Fibroblast of skin of right biceps (primary cell): ENCODE measurements around the gene ARFGAP3.

ENCODE experiments used
- DNase-seq: peaks from one replicate; pipeline ENCODE4 v3.0.0-alpha.2; 2013

Gene ARFGAP3

DNA sequence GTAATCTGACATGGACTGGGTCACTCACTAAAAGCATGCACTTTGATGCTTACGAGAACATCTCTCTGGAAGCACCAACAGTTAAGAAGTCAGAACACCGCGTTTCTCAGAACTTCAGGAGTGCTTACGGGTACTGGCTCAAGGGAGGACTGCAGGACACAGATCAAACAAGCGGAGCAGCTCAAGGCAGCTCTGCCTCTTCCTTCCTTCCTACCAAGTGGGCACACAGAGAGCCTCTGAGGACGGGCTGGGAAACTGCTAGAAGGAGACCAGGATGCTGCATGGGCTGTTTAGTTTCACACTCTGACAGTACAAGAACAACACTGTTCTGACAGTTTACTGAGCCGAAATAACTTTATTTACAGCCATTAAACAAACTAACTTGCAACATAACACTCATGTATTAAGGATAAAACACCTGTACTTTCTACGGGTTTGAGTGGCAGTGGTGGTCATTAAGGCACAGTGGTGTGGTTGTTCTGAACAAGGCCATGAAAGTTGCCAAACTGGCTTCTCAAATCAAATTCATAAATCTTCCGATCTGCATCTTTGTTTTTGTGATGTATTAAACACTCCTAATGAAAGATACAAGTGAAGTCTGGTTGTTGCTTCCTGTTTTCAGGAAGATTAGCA is 37.5 kb downstream of the ARFGAP3 start:
- no peak for DNase-seq

- DNase-seq = no peak
These were observed 39.5 kb downstream of the ARFGAP3 start for GRCh38 chr22:42817556-42817955.

- DNase-seq = no peak
These were observed 40.7 kb downstream of the ARFGAP3 start for GRCh38 chr22:42816336-42816735.

DNA sequence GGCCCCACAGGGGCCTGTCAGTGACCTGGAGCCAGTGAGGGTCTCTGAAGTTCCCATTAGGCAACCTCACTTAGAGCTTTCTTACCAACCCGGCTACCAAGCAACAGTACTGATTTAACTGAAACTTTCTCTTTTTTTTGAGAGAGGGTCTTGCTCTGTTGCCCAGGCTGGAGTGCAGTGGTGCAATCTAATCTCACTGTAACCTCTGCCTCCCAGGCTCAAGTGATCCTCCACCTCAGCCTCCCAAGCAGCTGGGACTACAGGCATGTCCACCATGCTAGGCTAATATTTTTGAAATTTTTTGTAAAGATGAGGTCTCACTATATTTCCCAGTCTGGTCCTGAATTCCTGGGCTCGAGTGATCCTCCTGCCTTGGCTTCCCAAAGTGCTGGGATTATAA is 42.5 kb downstream of the ARFGAP3 start:
- no peak for DNase-seq

- no peak for DNase-seq
These were observed 42.9 kb downstream of the ARFGAP3 start for GRCh38 chr22:42814215-42814614.

GRCh38 chr22:42813501-42813900 is 43.6 kb downstream of the ARFGAP3 start:
- DNase-seq = no peak

DNA sequence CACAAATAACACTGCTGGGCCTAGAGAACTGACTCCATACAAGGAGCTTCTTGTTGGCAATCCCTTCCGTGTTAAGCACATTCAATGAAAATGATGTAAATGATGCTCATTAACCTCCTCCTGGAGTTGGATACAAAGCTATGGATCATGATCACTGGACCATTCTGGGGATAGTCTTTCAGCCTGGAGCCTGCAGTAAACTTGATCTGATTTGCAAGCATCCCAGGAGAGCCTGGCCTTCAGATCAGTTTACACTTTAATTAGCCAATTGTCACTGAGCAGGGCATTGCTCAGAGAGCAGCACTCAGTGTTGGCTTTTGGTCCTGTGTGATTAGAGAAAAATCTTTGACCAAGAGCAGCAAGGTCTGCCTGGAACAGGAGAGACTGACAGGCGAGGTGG is 45.6 kb downstream of the ARFGAP3 start:
- DNase-seq = no peak

- DNase-seq = no peak
These were observed 48.6 kb downstream of the ARFGAP3 start for GRCh38 chr22:42808521-42808920.

- no peak for DNase-seq
These were observed 49.9 kb downstream of the ARFGAP3 start for GRCh38 chr22:42807185-42807584.

DNA sequence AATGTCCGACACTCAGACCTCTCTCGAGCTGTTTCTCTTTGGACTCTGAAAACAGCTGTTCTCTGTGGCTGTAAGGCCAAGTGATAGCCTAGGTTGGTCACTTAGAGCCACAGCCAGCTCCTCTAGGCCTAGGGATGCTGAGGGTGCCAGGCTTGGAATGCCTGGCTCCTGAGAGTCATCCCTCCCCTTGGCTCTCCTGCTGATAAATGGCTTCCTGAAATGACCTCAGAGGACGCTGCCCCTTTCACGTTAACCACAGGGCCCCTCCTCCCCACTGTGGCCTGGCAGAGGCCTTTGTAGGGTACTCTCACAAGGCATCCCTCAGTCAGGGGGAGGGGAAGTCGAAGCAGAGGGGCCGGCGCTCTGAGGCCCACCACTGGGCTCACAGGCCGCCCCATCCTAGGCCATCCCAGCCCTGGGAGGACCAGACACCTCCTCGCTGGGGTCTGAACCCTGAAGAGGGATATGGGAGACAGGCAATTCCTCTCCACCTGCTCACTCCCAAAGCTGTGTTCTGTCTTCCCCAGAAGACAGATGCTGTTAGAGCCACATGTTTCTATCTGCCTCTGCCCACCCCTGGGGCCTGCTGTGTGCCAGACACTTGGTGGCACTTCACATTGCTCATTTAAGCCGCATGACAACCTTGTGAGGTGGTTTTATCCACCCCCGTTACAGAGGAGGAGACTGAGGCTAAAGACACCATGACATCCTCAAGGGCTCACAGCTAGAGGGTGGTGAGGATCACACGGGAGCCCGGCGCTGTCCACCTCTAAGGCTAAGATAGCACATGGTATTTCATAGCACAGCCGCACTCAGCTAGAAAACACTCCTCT is 50.9 kb downstream of the ARFGAP3 start:
- no peak for DNase-seq

DNA sequence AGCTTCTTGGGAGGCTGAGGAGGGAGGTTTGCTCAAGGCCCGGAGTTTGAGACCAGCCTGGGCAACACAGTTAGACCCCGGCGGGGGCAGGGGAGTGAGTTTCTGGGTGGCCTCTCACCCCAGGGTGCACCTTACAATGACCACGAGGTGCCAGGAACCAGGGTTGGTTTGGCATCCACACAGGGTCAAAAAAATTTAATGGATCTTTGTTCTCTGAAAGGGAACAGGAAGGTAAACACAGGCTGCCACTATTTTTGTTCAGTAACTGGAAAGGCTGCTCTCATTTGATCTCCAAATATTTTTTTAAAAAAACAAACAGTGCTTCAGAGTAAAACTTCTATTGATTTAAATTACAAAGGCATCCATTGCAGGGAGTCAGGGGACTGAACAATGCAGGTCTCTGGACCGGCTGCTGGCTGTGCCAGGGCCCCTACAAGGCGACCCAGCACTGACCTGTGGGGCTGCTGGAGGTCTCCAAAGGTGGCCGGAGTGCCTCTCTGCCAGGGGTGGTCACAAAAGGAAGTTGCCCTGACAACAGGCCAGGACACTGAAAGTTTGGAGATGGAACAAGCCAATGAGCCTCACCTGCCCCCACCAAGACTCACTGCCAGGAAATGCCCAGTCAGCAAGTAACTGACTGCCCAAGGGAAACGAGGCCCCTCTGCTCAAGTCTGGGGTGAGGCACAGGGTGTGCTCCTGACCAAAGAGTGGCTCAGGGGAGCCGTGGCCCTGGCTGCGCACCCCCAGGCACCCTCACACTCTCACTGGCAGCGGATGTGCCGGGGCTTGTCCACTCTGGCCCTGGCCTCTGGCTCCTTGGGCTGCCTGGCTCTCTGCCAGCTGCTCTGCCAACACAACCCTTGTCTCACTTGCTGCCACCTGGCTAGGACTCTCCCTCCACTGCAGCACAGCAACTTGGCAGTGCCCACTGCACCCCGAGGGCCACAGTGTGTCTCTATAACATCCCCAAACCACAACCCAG is 51.8 kb downstream of the ARFGAP3 start:
- no peak for DNase-seq

GRCh38 chr22:42803389-42803788 is 53.7 kb downstream of the ARFGAP3 start:
- no peak for DNase-seq

GRCh38 chr22:42801252-42802080 is 55.6 kb downstream of the ARFGAP3 start:
- DNase-seq = no peak

GRCh38 chr22:42800451-42801251 is 56.4 kb downstream of the ARFGAP3 start:
- no peak for DNase-seq

GRCh38 chr22:42799461-42800405 is 57.3 kb downstream of the ARFGAP3 start:
- DNase-seq = no peak

DNA sequence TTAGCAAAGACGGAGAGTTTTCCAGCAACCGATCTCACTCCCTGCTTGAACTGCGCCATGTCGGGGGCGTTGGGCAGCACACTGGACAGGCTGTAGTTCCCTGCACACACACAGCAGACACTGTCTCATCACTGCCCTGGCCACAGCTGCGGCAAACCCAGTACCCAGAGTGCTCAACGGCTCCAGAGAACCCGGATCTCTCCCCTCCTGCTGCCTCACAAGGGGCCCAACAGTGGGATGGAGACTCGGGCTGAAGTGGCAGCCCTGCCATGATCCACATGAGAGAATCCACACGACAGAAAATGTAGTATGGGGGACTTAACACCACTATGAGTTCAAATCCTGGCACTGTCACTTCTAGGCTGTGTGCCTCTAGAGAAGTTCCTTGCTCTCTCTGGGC is 58.0 kb downstream of the ARFGAP3 start:
- no peak for DNase-seq

DNA sequence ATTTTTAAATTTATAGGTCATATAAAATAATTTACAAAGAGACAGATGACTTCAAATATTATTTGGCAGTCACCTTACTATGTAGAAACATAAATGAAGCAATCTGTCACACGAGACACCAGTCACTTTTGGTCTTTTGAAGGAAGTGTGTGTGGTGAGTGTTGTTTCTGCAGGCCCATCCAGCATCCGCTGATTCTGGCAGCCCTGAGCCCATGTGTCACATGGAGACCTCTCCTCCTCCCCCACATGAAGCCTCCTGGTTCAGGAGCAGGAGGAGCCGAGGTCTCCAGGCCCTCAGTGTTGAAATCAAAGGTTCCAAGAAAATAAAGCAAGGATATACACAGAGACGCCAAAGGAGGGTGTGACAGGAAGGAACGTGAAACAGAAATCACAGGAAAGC is 60.1 kb downstream of the ARFGAP3 start:
- peak; percentile 16 for DNase-seq

GRCh38 chr22:42796081-42796480 is 61.0 kb downstream of the ARFGAP3 start:
- no peak for DNase-seq

- DNase-seq = no peak
These were observed 62.2 kb downstream of the ARFGAP3 start for GRCh38 chr22:42794551-42795510.
